GM19328 (cell line): ENCODE measurements around the gene PLXNA2.

Source experiments
- ATAC-seq: cut with Tn5 transposase; IDR thresholded peaks from one replicate; pipeline ENCODE4 v1.9.1; 2021; ENCODE audit warnings: mild to moderate bottlenecking, moderate library complexity; ENCODE audit not compliant: unreplicated experiment

PLXNA2 gene

DNA sequence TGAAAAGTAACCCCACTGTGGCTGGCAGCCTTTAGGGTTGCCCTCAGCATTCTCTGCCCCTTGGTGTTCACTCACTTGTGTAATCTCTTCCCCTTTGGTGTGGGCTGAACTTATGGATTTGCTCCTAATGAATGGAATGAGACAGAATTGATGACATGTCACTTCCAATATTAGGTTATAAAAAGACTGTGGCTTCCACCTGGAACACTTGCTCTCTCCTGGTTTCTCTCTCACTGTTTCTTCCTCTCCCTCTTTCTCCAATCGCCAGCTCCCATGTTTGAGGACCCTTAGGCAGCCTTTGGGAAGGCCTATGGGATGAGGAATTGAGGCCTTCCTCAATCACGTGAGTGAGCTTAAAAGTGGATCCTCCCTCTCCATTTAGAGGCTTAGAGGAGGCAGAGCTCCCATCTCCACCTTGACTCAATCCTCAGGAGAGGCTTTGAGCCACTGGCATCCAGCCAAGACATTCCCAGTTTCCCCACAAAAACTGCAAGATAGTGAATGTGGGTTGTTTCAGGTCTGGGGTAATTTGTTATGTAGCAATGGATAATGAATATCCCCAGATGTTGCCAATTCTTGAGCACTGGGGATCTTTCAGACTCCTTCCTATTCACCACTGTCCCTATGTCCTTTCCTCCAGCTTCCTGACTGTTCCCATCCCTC, 237.8 kb downstream of the PLXNA2 start:
- ATAC-seq, result no peak

DNA sequence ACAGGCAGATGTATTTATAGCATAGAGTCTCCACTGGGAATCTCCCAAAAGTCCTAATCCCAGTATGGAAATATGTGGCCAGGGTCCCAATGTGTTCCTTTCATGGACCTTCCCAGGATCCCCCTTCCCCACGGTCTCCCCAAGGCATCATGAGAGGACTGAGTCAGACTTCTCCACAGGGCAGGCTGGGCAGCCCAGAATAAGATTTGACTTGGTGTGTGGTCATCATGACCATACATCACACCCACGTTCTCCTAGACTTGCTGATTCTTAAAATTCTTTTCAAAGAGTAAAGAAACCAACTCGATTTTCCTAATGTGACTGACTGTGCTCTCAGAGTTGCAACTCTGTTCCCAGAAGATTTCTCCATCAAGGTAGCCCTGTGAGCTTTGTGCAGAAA, 239.3 kb downstream of the PLXNA2 start:
- no peak for ATAC-seq

DNA sequence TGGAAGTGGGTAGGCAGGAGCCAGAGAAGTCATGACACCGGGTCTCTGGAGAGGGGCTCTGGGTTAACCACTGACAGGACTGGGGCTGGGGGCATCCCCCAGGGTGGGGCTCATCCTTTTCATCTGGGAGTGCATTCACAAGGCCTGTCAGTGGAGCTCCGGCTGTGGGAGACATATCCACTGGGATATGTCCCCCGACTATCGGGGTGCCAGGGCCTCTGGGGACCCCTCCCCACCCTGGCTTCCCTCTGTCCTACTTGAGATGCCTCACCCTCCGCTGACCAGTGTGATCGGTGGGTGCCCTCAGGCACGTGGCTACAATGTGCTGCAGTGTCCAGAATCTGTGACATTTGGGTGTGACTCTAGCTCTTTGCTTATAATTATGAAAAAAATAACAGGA, 240.9 kb downstream of the PLXNA2 start:
- ATAC-seq, result no peak

DNA sequence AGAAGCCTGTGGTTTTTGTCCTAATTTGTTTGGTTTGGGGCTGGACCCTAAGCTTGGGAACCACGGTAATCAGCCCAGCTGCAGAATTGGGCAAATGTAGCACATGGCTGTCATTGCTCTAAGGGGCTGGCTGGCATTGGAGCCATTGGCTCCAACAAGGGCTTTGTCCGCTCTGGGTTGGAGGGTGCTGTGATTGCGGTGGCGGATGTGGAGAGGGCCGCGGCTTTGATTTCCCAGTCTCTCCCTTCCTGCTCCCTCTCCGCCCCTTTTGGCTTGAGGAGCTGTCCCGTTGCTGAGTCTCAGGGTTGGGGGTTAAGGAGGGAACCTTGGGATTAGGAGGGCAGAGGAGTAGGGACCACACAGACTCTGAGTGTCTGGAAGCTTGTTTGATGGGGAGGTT, 241.5 kb downstream of the PLXNA2 start:
- ATAC-seq, result no peak

DNA sequence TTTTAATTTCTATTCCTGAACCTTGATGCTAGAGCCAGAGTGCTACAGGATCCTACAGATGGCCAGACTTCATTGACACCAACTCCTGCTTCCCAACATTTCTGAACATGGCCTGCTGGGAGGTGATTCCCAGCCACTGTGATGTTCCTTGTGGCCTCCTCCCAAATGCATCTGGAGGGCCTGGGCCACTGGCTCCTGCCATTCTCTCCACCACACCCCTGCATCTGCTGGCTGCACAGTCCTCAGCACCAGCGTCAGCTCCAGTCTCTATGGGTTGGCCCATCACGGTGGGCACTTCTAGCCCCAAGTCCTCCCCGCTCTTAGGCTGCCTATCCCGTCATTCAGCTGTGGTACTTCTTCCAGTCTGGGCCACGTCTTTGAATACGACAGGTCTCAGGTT, 242.1 kb downstream of the PLXNA2 start:
- ATAC-seq, result no peak

DNA sequence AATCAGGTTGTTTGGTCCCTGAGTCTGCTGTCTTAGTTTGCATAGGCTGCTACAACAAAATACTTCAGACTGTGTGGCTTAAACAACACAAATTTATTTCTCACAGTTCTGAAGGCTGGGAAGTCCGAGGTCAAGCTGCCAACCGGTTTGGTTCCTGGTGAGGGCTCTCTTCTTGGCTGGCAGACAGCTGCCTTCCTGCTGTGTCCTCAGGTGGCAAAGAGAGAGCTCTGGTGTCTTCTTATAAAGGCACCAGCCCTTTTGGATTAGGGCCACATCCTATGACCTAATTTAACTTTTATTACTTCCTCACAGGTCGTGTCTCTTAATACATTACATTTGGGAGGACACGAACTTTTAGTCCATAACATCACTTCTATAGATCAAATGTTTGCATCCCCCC, 243.7 kb downstream of the PLXNA2 start:
- no peak for ATAC-seq

DNA sequence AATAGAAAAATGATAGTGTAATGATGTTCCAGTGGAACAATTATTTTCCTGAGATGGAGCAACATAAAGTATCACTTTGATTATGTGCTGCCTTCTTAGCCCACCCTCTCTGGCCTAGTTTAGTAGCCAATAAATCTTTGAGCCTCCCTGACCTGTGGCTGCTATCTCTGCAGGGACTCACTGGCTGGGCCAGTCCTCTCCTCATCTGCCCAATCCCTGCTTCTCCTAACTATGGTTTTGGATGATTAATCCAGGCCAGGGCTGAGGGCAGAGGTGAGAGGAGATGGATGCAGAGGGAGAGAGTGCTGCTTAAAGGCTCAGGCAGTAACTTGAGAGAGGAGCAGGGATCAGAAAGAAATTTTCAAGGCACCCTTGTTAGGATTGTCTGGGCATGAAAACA, 244.2 kb downstream of the PLXNA2 start:
- no peak for ATAC-seq

DNA sequence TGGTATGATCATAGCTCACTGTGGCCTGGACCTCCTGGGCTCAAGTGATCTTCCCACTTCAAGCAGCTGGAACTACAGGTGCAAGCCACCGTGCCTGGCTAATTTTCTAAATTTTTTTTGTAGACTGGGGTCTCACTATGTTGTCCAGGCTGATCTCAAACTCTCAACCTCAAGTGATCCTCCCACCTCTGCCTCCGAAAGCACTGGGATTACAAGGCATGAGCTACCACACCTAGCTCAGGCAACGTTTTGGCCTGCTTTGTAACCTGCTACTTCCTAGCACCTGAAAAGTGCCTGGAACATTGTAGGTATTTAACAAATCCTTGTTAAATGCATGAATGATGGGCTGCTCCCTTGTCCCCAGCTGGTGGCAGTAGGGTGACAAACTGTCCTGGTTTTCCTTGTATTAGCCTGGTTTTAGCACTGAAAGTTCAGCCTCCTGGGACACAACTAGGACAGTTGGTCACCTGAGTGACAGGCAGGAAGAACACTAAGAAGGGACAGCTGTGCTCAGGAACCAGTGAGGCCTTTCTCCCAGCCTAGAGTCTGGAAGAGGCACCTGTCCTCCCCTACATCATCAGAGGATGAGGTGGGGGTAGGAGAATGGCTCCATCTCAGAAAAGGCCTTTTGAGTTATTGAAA, 244.8 kb downstream of the PLXNA2 start:
- no peak for ATAC-seq

DNA sequence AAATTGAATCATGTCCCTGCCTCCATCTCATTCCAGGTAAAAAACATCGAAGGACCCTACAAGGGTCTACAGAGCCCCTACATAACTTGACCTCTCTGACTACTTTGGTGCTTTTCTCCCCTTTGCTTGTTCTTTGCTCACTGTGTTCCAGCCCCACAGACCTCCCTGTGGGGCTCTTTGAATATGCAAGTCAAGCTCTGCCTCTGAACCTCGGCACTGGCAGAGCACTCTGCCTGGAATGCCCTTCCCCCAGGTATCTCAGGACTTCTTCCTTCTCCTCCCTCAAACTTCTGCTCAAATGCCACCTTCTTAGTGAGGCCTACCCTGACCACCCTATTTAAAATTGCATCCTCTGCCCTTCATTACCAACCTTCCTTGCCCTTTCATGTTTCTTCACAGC, 245.5 kb downstream of the PLXNA2 start:
- ATAC-seq, result no peak

DNA sequence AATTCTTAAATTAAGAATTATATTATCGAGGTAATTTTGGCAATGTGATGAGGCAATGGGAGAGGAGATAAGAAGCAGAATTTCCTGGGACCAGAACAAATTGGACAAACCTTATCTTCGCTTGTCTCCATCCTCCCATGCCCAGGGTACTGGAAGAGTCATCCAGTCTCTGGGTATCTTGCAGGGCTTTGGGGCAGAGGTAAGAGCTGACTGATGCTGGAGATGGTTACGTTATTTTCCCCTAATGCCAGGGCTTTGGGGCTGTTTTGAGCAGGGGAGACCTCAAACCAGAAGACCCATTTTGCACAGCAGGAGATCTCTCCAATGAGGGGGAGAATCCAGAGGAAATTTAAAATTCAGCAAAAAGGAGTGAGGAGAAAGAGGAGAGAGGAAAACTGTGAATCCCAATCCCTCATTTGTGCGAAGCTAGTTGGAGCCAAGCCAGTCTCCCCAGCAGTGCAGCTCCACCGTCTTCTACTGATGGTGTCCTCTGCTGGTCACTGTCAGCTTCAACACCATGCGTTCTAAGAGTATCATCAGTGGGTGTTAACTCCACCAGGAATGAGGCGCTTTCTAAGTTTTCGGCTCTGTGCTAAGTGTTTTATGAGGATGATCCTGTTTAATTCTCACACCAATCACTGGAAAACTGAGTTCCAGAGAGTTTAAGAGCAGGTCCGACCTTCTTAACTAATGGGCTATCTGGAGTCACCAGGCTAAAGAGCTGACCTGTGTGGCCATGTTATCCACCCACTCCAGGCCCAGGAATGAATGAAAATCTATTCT, 246.5 kb downstream of the PLXNA2 start:
- no peak for ATAC-seq

DNA sequence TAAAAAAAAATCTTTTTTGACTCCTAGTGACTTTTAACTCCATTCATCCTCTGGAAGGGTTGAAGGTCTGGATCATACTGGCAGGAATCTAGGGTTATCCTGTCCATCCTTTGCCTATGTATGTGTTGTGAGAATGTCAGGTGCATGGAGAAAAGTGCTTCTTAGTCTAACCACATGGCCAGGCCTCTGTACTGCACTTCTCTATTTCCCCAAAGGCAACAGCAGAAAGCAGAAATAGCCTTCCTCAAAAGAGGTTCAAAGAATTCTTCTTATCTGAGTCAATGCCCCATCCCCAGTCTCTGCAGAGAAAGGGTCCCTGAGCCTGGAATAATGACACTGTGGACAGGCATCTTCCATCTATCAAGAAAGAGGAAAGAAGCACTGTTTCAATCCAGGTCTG, 247.5 kb downstream of the PLXNA2 start:
- no peak for ATAC-seq

DNA sequence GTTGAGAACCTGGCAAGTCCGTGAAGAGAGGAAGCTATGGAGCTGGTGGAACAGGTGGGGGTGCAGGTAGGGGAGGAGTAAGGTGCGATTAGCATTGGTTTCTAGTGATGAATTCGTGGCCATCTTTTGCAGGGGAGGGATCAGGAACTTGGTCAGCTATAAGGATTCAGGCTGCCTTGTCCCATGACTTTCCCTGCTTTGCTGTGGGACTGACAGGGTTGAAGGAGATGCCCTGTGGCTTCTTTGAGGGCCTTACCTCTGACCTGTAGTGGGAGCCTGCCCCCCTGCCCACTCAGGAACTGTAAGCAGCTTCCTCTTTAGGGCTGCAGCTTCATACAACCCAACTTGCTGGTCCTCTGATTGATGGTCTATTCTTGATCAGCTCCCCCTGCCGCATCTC, 248.6 kb downstream of the PLXNA2 start:
- no peak for ATAC-seq

DNA sequence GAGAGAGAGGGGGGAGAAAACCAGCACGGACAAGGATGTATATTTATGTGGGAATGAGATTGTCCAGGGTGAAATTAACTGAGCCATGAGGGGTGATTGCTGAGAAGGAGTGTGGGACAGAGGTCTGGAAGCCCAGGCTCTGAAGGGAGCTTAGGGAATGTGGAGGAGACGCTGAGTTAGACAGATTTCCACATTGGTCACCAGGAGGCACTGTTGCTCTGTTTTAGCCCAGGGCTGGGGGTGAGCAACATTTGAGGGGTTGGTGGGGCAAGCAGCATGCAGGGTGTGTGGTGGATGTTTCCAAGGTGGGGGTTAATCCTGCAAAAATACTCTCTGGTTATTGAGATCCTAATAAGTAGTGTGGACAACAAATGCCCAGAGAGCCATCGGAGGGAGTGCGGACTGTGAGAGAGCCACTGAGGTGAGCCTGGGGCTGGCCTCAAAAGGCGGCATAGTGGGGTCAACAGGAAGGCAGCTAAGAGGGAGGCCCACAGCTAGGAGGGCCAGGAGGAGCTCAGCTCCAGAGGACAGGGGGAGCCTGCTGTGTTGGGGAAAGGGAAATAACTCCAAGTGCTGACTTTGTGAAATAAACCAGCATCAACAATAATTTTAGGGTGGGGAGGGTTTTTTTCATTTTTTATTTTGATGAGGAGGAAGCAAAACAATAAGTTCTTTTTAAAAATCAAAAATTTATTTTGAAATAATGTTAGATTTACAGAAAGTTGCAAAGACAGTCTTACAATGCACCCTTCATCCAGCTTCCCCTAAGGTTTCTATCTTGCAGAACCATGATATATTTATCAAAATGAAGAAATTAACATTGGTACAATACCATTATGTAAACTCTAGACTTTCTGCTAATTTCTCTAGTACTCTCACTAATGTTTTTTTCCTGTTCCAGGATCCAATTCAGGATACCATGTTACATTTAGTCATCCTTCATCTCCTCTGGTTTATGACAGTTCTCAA, 250.4 kb downstream of the PLXNA2 start:
- no peak for ATAC-seq

DNA sequence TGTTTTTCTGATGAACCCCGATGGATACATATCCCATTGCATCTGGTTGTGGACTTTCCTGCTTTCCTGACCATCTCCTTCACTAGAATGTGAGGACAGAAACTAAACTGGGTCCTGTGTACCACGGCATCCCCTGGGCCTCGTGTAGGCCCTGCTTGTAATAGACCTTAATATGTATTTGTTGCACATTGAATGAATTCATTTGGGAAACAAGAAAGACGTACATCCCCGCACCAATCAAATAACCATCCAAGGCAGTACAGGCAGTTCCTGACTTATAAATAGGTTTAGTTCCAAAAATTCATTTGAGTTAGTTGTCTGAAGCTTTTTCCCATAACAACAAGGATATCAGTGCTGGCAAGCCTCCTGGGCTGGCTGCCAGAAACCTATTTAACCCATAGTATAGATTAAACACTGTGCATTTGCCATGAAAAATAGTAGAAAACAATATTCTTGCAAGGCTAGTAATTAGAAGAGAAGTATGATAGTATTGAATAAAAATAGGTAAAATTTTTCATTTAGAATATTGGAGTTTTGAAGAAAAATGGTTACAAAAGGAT, 251.4 kb downstream of the PLXNA2 start:
- ATAC-seq, result no peak

DNA sequence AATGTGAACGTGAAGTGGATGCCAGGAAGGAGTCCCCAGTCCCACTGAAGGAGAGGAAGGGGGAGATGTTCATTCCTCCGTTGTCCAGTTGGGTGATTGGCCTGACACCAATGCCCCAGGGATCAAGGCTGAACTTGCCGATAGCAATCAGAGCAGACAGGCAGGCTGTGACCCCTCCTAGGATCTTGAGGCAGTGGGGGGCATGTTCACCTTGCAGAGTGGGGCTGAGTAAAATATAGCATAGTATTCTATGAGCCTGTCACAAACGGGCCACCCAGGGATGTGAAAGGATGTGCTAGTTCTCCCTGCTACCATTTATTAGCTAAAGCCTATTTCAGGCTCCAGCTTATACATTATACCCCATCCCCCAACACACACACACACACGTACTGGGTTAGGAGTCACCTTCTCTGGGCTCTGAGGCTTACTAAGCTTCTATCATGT, 252.6 kb downstream of the PLXNA2 start:
- ATAC-seq, result no peak

DNA sequence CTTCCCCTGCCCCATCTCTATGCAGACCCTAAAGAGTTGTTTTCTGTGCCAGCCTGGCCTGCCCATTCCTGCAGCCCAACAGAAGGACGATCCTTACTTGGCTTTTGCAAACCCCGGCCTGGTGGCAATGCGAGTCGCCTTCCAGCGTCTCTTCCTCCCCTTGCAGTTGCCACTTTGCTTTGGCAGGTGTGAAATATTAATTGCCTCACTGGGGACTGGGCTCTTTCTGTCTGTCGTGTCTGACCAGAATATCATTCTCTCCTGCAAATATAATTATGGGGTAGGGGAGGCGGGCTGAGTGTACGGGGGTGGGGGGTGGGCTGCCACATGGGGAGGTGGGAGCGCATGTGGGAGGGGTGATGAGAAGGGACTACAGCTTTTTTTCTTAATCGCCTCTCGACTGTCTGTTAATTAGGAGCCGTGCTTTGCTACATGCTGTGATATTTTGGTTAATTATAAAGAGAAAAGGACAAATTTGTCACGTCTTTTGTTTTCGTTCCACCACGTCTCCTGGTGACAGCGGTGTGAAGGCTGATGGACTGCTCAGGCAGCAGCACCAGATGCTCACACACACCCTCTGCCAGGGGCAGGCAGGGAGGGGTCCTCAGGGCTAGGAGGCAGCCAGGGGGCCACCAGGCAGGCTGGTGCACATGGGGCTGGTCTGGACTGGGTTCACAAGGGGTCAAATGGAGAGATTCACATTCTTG, 253.2 kb downstream of the PLXNA2 start:
- no peak for ATAC-seq

DNA sequence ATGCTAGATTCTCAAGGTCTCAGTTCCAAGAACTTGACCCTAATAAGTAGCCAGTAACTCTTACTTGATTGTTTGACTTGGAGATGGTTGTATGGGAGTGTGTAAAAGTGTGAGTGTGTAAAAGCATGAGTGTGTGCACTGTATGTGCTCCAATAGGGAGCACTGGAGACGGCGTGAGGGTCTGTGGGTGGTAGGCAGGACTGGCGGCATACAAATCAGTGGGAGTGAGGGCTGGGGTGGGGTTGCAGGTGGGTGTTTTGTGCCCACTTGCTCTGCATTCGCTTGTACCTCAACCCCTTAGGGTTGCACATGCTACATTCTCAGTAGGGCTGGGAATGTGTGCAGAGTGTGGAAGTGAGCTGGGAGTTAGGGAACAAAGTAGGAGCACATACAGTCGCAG, 253.7 kb downstream of the PLXNA2 start:
- no peak for ATAC-seq

DNA sequence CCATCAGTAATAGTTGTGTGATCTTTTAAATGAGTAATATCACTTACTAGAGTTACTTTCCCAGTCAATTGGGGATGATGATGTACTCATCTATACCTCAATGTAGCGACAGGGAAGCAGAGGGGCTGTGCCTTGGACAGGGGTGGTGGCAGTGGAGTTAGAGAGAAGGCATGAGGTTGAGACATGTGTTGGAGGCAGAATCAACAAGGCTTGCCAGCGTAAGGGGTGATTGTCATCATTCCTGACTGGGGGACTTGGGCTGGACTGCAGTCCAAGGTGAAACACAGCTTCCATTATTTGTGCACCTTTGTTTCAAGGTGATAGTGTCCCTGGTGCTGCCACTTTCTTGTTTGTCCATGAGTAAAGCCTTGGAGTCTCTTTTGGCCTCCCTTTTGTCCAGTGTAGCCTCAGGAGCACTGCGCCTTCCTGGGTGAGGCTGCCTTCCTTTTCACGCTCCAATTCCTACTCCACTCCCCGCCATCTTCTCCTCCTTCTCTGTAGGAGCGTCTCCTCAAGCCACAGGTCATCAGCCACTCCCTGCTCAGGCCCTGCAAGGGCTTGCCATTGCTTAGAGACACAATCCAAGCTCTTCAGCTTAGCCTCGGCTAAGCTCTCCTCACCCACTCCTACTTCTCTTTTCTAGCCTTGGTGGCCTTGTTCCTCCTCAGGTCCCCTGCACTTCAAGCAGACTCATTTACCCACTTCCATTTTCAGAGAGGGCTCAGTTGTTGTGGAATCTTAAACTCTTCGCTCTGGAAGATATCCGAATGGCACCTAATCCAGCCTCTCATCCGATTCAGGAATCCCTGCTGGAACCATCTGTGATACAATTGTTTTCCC, 255.6 kb downstream of the PLXNA2 start:
- ATAC-seq, result no peak

DNA sequence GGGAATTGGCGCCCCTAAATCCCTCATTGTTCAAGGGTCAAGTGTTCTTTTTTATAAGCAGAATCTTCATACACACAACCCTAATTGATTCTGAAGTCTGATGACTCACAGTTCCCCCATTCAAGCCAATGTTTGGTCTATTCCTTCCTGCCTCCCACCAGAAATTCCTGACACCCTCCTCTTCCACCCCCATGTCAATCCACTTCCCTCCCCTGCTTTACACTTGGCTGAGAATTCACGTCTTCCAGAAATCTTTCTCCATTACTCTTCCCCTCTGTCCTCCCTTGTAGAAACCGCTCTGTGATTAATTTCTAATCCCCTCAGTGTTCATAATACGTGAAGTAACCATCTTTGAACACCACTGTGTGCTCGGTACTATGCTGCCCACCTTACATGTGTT, 257.0 kb downstream of the PLXNA2 start:
- ATAC-seq, result no peak
